ENCODE measurements around the gene HFE. TPM values are rescaled to one million over a fixed set of nuclear protein-coding genes. Genes with fewer than 3 reads are reported as not detected.

The HFE gene
- total RNA-seq, 6 experiments from 2014 or later = 8.9 to 20.7 (median 15.8) TPM

- Histone ChIP-seq H3K4me1 (peaks cover 0 to 11% (median 8%) of the 10 kb centered on the region in 4 donors), H3K27ac (peak overlapping the region in 1 of 3 donors; percentile 87), H3K27me3 (no peaks in the 10 kb centered on the region), H3K36me3 (no peaks in the 10 kb centered on the region), H3K4me3 (no peak overlapping the region), H3K9me3 (no peaks in the 10 kb centered on the region)
- ATAC-seq (no peak), DNase-seq (no peak)
- 73% methylated on average over 3 of the region's 3 CpGs for WGBS (ENCODE audit: insufficient coverage, low coverage, low lambda C conversion rate, missing lambda C conversion rate)
- intact Hi-C loops (cut with DNase I) = no loop called here
- no peak for TF ChIP-seq CTCF (IDR thresholded peaks at IDR 0.05)
- TF ChIP-seq POLR2A (IDR thresholded peaks at IDR 0.05) = no peak
These were observed 1.0 kb upstream of the HFE start for GRCh38 chr6:26086211-26086610.

GRCh38 chr6:26088344-26088743, 1.1 kb downstream of the HFE start:
- peak; percentile 52 to 63 (median 54) for ATAC-seq
- intact Hi-C loops (cut with DNase I) = no loop called here
- Histone ChIP-seq H3K4me3 (peak overlapping the region; percentile 44 to 82 (median 82)), H3K9me3 (no peaks in the 10 kb centered on the region), H3K27me3 (no peaks in the 10 kb centered on the region), H3K27ac (peak overlapping the region; percentile 85 to 95 (median 87)), H3K36me3 (no peaks in the 10 kb centered on the region), H3K4me1 (peaks cover 0 to 11% (median 8%) of the 10 kb centered on the region in 4 donors)
- TF ChIP-seq CTCF (IDR thresholded peaks at IDR 0.05) (no peak), POLR2A (IDR thresholded peaks at IDR 0.05) (peak; percentile 35)
- DNase-seq = no peak
- WGBS (ENCODE audit: insufficient coverage, low coverage, low lambda C conversion rate, missing lambda C conversion rate) = 29% methylated on average over 5 of the region's 5 CpGs

- Histone ChIP-seq H3K4me1 (peaks cover 0 to 11% (median 8%) of the 10 kb centered on the region in 4 donors), H3K36me3 (no peaks in the 10 kb centered on the region), H3K9me3 (no peaks in the 10 kb centered on the region), H3K27me3 (no peaks in the 10 kb centered on the region), H3K4me3 (no peak overlapping the region), H3K27ac (no peak overlapping the region)
- 88% methylated on average over 2 of the region's 2 CpGs for WGBS (ENCODE audit: insufficient coverage, low coverage, low lambda C conversion rate, missing lambda C conversion rate)
- DNase-seq (no peak), ATAC-seq (no peak)
- intact Hi-C loops (cut with DNase I) = no loop called here
- TF ChIP-seq POLR2A (IDR thresholded peaks at IDR 0.05) (no peak), CTCF (IDR thresholded peaks at IDR 0.05) (no peak)
These were observed 2.0 kb downstream of the HFE start for GRCh38 chr6:26089272-26089671.

- H3K27ac ChIP-seq = no peak overlapping the region
- H3K36me3 ChIP-seq = no peaks in the 10 kb centered on the region
- ATAC-seq (no peak), DNase-seq (no peak)
- WGBS (ENCODE audit: insufficient coverage, low coverage, low lambda C conversion rate, missing lambda C conversion rate) = 80% methylated on average over 4 of the region's 4 CpGs
- TF ChIP-seq CTCF (IDR thresholded peaks at IDR 0.05) = no peak
- TF ChIP-seq POLR2A (IDR thresholded peaks at IDR 0.05) = no peak
- no peaks in the 10 kb centered on the region for H3K27me3 ChIP-seq
- H3K9me3 ChIP-seq = no peaks in the 10 kb centered on the region
- intact Hi-C loops (cut with DNase I) = no loop called here
- peaks cover 0 to 9% (median 6%) of the 10 kb centered on the region in 4 donors for H3K4me1 ChIP-seq
- no peak overlapping the region for H3K4me3 ChIP-seq
These were observed 5.2 kb downstream of the HFE start for GRCh38 chr6:26092443-26092842.

GRCh38 chr6:26094036-26094435, 6.8 kb downstream of the HFE start:
- Histone ChIP-seq H3K27me3 (no peaks in the 10 kb centered on the region), H3K4me1 (no peaks in the 10 kb centered on the region), H3K36me3 (no peaks in the 10 kb centered on the region), H3K9me3 (no peaks in the 10 kb centered on the region), H3K27ac (no peak overlapping the region), H3K4me3 (no peak overlapping the region)
- TF ChIP-seq CTCF (IDR thresholded peaks at IDR 0.05) = no peak
- no peak for TF ChIP-seq POLR2A (IDR thresholded peaks at IDR 0.05)
- DNase-seq (no peak), ATAC-seq (no peak)
- 79% methylated on average over 3 of the region's 5 CpGs for WGBS (ENCODE audit: insufficient coverage, low coverage, low lambda C conversion rate, missing lambda C conversion rate)
- intact Hi-C loops (cut with DNase I) = no loop called here

Data from right lobe of liver (tissue), 6 donors.